Activated naive CD8-positive, alpha-beta T cell treated with anti-CD3 and anti-CD28 coated beads, Interleukin-2, amount 50 U/mL, for 24 hours (primary cell): ENCODE measurements around the gene CHSY1.
"Not testable (repeated sequence)": the region's sequence is repeated elsewhere in the genome, so short reads cannot be mapped to it uniquely, and the experiment has no call there.

Experiments used
- ATAC-seq: fragments of 150-1000 bp; cut with Tn5 transposase; one replicate; pipeline ENCODE4 v1.10.0; 2021
- DNase-seq: peaks from one replicate; pipeline ENCODE4 v3.0.0; 2021
- H3K27ac Mint-ChIP-seq: one replicate; pipeline ENCODE4 v1.8.0; 2021; ENCODE audit warnings: mild to moderate bottlenecking, mixed read lengths
- H3K27me3 Mint-ChIP-seq: one replicate; pipeline ENCODE4 v1.8.0; 2021; ENCODE audit warnings: mixed read lengths
- H3K36me3 Mint-ChIP-seq: one replicate; pipeline ENCODE4 v1.8.0; 2021; ENCODE audit warnings: low read depth, mixed read lengths
- H3K4me1 Mint-ChIP-seq: one replicate; pipeline ENCODE4 v1.8.0; 2021; ENCODE audit warnings: mixed read lengths
- H3K4me3 Mint-ChIP-seq: one replicate; pipeline ENCODE4 v1.8.0; 2021; ENCODE audit warnings: mild to moderate bottlenecking, moderate library complexity, mixed read lengths
- H3K9me3 Mint-ChIP-seq: one replicate; pipeline ENCODE4 v1.8.0; 2021; ENCODE audit warnings: mixed read lengths

CHSY1 gene

DNA sequence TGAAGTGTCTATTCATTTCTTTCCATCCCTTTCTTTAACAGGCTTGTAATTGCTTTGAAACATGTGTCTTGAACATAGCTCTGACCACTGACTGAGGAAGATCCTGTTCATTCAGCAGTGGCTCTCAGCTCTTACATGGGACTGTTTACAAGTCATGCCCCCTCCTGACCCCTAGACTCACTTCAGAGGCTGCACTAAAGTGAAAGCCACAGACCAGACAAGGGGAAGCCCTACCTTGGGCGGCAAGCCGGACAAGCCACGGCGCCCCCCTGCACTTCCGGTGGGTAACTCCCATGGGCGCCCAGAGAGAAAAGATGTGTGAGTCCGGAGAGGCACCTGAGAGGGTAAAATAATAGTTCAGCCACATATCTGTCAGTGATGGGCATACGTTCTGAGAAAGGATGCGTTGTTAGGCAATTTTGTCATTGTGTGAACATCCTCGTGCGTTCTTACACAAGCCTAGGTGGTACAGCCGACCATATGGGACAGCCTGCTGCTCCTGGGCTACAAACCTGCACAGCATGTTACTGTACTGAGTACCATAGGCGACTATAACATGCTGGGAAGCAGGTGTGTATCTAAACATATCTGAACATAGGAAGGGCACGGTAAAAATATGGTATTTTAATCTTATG, 116.2 kb downstream of the CHSY1 start:
- Mint-ChIP-seq H3K4me1 (peaks cover 34% of the 10 kb centered on the region), H3K27ac (peak overlapping the region; percentile 40), H3K27me3 (no peaks in the 10 kb centered on the region), H3K9me3 (no peaks in the 10 kb centered on the region), H3K4me3 (no peak overlapping the region), H3K36me3 (no peaks in the 10 kb centered on the region)
- ATAC-seq: peak; percentile 63
- DNase-seq: peak; percentile 39

DNA sequence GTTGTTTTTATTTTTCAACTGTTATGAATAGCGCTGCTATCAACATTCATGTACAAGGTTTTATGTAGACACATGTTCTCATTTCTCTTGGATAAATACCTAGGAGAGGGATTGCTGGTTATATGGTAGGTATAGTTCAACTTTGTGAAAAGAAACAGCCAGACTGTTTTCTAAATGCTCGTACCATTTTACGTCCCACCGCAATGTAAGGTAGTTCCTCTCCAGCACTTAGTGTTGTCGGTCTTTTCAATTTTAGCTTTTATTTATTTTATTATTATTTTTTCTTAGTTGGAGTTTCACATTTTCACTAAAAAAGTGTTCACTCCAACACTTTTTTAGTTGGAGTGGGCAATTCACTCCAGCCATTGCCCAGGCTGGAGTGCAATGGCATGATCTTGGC, 117.1 kb downstream of the CHSY1 start:
- Mint-ChIP-seq H3K36me3 (peaks cover 3% of the 10 kb centered on the region), H3K27me3 (no peaks in the 10 kb centered on the region), H3K4me3 (no peak overlapping the region), H3K4me1 (peaks cover 39% of the 10 kb centered on the region), H3K9me3 (peaks cover 6% of the 10 kb centered on the region), H3K27ac (no peak overlapping the region)
- DNase-seq (no peak), ATAC-seq (no peak)

DNA sequence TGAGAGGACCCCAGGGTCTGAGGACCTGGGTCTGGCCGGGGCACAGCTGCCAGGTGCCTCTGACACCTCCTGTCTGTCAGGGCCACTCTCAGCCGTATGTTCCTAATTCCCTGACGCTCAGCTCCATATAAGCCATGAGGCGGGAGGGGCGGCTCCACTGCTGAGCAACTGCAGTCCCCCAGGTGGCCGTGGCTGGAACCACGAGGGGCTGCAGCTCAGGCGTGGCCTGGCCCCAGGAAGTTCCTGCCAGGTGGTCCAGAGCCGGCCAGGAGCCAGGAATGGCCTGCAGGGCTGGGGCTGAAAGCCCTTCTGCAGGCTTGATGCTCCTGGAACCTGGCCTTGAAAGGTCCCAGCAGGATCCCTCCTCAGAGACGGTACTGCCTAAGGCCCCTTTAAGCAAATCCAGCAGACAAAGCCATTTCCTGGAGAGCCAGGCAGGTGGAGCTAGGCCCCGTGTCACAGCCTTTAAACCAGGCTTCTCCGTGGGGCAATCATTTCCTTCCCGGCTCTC, 118.0 kb downstream of the CHSY1 start:
- no peak for ATAC-seq
- Mint-ChIP-seq H3K4me3 (no peak overlapping the region), H3K36me3 (peaks cover 3% of the 10 kb centered on the region), H3K9me3 (peaks cover 6% of the 10 kb centered on the region), H3K27me3 (no peaks in the 10 kb centered on the region), H3K4me1 (peaks cover 44% of the 10 kb centered on the region), H3K27ac (no peak overlapping the region)
- no peak for DNase-seq

DNA sequence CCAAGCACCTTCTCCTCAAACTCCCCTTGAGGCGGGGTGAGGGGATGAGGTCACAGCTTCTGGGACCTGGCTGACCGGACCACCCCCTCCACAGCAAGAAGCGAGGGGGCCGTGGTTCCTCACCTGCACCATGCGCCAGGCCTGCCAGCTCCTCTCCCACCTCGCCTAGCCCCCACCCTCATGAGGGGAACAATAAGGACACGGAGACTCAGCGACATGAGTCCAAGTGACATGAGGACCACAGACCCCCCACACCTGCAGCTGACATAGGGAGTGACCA, 118.7 kb downstream of the CHSY1 start:
- DNase-seq (no peak), ATAC-seq (no peak)
- H3K4me1 Mint-ChIP-seq: peaks cover 48% of the 10 kb centered on the region
- H3K27me3 Mint-ChIP-seq: no peaks in the 10 kb centered on the region
- H3K4me3 Mint-ChIP-seq: no peak overlapping the region
- H3K9me3 Mint-ChIP-seq: peaks cover 10% of the 10 kb centered on the region
- H3K27ac Mint-ChIP-seq: no peak overlapping the region
- H3K36me3 Mint-ChIP-seq: peaks cover 3% of the 10 kb centered on the region

DNA sequence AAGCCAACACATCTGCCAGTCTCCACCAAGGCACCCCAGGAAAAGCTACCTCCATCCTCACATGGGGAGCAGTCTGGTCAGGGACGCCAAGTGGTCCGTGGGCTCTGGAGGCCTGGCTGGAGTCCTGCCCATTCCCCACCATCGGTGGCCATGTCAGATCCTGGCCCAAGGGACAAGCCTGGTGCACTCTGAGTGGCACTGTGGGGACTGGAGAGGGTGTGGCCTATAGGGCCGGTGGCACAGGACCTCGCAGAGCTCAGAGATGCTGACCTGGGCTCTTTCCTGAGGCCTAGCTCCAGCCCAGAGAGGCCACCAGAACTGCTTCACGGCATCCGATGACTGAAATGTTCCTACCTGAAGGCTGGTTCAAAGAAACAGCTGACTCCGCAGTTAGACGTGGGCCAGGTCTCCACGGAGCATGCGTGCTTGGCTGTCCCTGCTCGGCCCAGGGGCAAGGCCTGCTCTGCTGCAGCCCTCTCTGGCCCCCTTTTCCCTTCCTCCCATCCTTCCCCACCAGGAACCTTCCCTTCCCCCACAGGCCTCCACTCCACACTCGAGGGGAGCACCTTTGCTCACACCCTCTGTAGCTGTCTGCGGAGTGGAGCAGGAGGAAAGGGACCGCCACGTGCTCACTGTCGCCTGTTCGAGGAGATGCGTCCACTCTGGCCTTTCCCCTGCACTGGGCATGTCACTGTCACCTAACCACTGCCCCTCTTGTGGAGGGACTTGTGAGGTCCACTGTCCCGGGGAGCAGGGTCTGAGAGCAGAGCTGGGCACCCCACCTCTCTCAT, 119.3 kb downstream of the CHSY1 start:
- Mint-ChIP-seq H3K9me3 (peaks cover 15% of the 10 kb centered on the region), H3K36me3 (peaks cover 7% of the 10 kb centered on the region), H3K27me3 (no peaks in the 10 kb centered on the region), H3K27ac (no peak overlapping the region), H3K4me1 (peaks cover 51% of the 10 kb centered on the region), H3K4me3 (no peak overlapping the region)
- ATAC-seq (no peak), DNase-seq (no peak)

DNA sequence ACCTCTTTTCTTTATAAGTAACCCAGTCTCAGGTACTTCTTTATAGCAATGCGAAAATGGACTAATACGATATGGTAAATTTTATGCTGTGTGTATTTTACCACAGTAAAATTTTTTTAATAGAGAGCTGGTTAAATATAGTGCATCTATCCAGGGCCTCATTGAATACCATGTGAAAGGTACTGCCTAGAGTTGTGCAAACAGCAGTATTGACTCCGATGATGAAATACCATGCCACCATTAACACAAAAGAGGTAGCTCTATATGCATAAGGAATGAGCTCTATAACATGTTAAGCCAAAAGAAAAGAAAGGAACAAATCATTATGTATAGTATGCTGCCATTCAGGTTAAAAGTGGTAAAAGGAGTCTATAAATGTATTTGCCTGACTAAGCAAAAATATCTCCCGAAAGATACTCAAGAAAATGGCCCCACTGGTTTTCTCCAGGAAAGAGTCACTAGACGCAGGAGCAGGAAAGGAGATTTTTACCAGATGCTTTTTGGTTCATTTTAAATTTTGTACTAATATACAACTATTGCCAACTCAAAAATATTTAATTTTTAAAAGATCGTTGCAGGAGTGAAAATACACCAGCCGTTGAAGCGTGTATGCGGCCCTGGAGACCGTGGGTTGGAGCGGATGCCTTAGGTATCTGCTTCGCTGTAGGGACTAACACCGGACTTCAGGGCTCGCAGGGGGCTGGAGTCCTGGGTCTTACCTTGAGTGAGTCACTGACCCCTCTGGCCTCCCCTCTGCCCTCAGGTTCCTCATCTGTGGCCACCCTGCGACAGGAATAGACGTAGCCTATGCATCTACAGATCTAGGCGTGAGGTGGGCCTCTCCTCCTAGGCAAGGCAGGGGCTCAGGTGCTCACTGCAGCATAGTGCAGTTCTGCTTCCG, 120.1 kb downstream of the CHSY1 start:
- Mint-ChIP-seq H3K4me3 (no peak overlapping the region), H3K4me1 (peaks cover 51% of the 10 kb centered on the region), H3K9me3 (peaks cover 15% of the 10 kb centered on the region), H3K27me3 (no peaks in the 10 kb centered on the region), H3K36me3 (peaks cover 9% of the 10 kb centered on the region), H3K27ac (peak overlapping the region; percentile 8)
- no peak for DNase-seq
- ATAC-seq: no peak

DNA sequence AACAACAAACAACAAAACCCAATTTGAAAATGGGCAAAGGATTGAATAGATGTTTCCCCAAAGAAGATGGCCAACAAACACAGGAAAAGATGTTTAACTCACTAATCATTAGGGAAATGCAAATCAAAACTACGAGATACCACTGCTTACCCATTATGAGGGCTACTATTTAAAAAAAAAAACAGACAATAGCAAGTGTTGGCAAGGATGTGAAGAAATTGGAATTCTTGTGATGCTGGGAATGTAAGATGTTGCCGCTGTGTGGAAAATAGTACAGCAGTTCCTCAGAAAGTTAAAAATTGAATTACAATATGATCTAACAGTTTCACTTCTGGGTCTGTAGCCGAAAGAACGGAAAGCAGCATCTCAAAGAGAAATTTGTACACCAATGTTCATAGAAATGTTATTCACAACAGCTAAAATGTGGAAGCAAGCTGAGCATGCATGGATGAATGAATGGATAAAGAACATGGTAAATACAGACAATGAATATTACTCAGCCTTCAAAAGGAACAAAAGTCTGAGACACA, 121.9 kb downstream of the CHSY1 start:
- peaks cover 15% of the 10 kb centered on the region for H3K9me3 Mint-ChIP-seq
- no peak overlapping the region for H3K4me3 Mint-ChIP-seq
- H3K27me3 Mint-ChIP-seq: no peaks in the 10 kb centered on the region
- no peak for DNase-seq
- H3K4me1 Mint-ChIP-seq: peaks cover 52% of the 10 kb centered on the region
- ATAC-seq: no peak
- no peak overlapping the region for H3K27ac Mint-ChIP-seq
- H3K36me3 Mint-ChIP-seq: peaks cover 9% of the 10 kb centered on the region

DNA sequence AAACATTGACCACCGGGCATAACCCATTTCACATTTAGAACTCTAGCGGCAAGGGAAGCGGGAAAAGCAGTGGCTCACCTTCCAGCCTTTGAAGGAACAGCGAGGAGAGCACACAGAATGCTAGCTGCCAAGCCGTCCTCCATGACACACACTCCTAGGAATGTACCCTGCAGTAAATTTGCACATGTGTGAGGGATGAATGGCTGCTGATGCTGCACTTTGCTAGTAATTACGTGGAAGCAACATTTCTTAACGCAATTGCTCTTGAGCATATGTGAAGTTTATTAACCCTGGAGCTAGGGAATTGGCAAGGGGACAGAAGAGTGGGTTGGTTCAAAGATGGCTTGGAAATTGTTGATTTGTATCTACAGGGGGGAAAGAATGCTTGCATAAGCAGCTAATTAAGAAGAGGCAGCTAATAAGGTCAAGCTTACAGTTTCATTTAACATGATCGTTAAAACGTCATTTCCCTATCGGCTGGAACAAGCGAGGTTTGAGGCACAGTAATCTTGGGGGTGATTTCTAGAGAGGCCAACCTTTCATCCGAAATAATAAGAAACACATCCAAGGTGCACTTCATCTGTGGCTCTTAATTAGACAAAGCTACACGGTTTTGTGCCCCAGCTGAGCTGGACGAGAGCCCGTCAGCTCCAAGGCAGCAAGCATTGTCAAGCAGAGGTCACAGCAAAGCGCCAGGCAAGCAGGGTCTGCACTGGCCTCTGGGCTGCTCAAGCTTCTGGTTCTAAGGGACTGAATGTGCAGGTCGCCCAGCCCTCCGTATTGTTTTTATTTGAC, 123.4 kb downstream of the CHSY1 start:
- no peak for DNase-seq
- ATAC-seq: no peak
- Mint-ChIP-seq H3K27me3 (no peaks in the 10 kb centered on the region), H3K36me3 (peaks cover 9% of the 10 kb centered on the region), H3K4me1 (peaks cover 67% of the 10 kb centered on the region), H3K4me3 (peak overlapping the region; percentile 72), H3K27ac (peak overlapping the region; percentile 98), H3K9me3 (peaks cover 15% of the 10 kb centered on the region)

DNA sequence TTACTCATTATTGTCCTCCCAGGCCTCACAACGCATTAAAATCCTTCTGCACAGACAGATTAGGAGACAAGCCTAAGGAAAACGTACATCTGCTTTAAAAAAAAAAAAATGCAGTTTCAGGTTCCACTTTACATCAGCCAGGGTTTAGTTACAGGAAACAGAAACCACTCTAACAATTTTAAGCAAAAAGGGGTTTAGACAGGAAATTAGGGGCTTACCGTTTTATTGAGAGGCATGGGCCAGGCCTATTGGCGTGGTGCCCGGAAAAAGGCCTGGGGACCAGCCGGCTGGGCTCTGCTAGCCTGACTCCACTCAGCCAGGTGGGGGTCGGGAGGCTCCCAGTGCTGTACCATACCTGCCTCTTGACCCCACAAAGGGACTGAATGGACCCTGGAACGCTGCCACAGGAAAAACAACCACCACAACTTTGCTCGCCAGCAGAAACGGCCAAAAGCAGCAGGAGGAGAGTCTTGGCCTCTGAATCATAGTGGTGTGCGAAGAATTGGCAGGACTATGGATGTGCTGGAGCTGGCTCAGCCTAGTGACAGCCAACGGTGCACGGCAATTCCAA, 124.3 kb downstream of the CHSY1 start:
- peaks cover 15% of the 10 kb centered on the region for H3K9me3 Mint-ChIP-seq
- peak overlapping the region; percentile 72 for H3K4me3 Mint-ChIP-seq
- peaks cover 72% of the 10 kb centered on the region for H3K4me1 Mint-ChIP-seq
- peak overlapping the region; percentile 98 for H3K27ac Mint-ChIP-seq
- no peaks in the 10 kb centered on the region for H3K27me3 Mint-ChIP-seq
- peak; percentile 53 for ATAC-seq
- H3K36me3 Mint-ChIP-seq: peaks cover 9% of the 10 kb centered on the region
- peak; percentile 63 for DNase-seq

DNA sequence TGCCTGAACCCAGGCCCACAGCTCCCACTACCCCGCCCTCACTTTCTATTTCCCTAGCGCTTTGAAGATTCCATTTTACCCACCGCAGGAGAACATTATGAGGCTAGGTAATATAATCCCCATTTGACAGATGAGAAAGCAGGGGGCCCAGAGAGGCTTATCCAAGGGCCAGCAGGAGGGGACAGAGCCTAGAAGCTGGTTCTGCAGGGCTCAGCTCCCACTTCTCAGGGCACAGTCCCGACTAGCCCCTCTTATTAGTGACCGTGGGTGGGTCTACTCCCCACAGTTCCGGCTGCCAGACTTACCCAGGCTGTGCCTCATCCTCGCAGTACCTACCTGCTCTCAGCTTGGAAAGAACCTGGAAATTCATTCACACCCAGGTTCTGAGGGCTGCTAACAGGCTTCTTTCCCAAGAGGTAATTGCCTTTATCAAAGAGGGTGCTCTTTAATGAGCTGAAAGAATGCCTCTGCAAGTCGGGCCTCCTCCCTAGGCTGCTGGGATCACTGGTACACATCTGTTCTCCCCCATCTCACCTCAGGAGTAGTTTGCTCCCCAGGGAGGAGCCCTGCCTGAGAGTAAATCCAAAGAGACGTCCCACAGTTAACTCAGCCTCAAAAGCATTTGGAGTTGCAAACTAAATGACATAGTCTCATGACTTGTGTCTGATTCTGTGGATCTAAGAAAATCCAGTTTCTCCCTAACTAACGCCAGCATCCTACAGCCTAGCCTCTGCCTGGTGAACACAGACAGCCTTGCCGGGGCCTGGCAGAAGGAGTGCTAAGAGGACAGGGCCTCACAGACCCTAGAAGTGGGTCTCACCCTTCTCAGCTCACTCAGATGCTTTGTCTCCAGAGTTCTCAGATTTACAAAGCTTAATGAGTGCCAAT, 125.0 kb downstream of the CHSY1 start:
- Mint-ChIP-seq H3K4me3 (peak overlapping the region; percentile 72), H3K4me1 (peaks cover 80% of the 10 kb centered on the region), H3K36me3 (peaks cover 9% of the 10 kb centered on the region), H3K27ac (peak overlapping the region; percentile 98), H3K9me3 (peaks cover 15% of the 10 kb centered on the region), H3K27me3 (no peaks in the 10 kb centered on the region)
- DNase-seq: peak; percentile 37
- ATAC-seq: peak; percentile 67

DNA sequence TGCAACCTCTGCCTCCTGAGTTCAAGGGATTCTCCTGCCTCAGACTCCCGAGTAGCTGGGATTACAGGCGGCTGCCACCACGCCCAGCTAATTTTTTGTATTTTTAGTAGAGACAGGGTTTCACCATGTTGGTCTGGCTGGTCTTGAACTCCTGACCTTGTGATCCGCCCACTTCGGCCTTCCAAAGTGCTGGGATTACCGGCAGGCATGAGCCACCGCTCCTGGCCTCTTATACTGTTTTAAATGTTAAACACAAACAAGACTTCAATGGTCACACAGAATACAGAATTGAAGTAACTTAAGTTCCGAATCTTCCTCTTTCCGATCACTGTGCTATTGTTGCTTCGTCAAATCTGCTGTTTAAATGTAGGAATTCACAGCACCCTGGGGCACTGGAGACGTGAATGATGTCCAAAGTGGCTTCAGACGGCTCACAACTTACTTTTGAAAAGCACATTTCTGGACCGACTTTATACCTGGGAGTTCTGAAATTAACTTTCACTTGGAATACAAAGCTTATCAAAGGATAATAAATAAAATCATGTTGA, 125.9 kb downstream of the CHSY1 start:
- not testable (repeated sequence) for H3K27me3 Mint-ChIP-seq, DNase-seq, ATAC-seq, H3K36me3 Mint-ChIP-seq, H3K4me3 Mint-ChIP-seq
- Mint-ChIP-seq H3K9me3 (peaks cover 15% of the 10 kb centered on the region), H3K4me1 (peaks cover 77% of the 10 kb centered on the region), H3K27ac (peak overlapping the region; percentile 98)
